ENCODE results near the gene CRLF3. TPM values are rescaled to one million over a fixed set of nuclear protein-coding genes. Genes with fewer than 3 reads are reported as not detected.

CRLF3 gene
- total and polyA plus RNA-seq, 10 of the 15 experiments (the other 5 are each of a cell fraction or from before 2014, with no cell fraction given) = 10.0 to 39.2 (median 26.7) TPM

DNA sequence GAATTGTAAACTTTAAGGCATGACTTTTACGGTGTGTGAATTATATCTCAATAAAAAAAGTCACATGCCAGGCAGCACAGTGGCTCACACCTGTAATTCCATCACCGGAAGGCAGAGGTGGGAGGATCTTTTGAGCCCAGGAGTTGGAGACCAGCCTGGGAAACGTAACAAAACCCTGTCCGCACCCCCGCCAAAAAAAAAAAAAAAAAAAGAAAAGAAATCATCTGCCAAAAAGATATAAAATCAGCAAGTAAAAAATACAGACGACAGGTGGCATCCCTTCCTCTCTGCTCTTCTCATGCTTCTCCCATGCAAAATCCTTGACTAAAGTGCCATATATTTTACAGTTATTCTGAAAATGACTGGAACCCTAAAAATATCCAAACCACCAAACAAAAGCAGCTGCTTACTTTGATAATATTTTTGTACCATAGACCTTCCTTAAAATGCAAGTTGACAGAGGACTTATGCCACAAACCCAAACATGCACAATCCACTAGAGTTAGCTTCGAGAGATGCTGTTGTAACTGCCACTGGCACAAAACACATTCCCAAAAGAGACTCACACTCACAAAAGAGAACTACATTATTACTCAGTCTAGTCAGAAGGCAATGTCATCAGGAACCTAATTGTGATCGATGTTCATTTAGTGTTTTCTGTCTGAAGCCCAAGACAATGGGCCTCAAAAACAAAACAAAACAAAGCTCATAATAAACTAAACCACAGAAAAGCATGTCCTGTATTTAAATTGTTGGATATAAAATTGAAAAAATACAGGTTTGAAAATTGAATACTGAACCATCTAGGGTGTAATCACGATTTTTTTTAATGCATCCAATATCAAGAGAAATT, 2.4 kb downstream of the CRLF3 start (continued):
- TF ChIP-seq EZH2 (IDR thresholded peaks at IDR 0.05; ENCODE audit: borderline replicate concordance, control insufficient read depth, low read depth, low read length) = no peak
- TF ChIP-seq POLR2A (IDR thresholded peaks at IDR 0.05; ENCODE audit: low read depth, low read length) = no peak
- TF ChIP-seq YY1 (IDR thresholded peaks at IDR 0.05; ENCODE audit: low read depth, low read length) = no peak
- TF ChIP-seq, protein P1, sequence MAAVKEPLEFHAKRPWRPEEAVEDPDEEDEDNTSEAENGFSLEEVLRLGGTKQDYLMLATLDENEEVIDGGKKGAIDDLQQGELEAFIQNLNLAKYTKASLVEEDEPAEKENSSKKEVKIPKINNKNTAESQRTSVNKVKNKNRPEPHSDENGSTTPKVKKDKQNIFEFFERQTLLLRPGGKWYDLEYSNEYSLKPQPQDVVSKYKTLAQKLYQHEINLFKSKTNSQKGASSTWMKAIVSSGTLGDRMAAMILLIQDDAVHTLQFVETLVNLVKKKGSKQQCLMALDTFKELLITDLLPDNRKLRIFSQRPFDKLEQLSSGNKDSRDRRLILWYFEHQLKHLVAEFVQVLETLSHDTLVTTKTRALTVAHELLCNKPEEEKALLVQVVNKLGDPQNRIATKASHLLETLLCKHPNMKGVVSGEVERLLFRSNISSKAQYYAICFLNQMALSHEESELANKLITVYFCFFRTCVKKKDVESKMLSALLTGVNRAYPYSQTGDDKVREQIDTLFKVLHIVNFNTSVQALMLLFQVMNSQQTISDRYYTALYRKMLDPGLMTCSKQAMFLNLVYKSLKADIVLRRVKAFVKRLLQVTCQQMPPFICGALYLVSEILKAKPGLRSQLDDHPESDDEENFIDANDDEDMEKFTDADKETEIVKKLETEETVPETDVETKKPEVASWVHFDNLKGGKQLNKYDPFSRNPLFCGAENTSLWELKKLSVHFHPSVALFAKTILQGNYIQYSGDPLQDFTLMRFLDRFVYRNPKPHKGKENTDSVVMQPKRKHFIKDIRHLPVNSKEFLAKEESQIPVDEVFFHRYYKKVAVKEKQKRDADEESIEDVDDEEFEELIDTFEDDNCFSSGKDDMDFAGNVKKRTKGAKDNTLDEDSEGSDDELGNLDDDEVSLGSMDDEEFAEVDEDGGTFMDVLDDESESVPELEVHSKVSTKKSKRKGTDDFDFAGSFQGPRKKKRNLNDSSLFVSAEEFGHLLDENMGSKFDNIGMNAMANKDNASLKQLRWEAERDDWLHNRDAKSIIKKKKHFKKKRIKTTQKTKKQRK (IDR thresholded peaks at IDR 0.05; ENCODE audit: low read depth, low read length) = no peak

DNA sequence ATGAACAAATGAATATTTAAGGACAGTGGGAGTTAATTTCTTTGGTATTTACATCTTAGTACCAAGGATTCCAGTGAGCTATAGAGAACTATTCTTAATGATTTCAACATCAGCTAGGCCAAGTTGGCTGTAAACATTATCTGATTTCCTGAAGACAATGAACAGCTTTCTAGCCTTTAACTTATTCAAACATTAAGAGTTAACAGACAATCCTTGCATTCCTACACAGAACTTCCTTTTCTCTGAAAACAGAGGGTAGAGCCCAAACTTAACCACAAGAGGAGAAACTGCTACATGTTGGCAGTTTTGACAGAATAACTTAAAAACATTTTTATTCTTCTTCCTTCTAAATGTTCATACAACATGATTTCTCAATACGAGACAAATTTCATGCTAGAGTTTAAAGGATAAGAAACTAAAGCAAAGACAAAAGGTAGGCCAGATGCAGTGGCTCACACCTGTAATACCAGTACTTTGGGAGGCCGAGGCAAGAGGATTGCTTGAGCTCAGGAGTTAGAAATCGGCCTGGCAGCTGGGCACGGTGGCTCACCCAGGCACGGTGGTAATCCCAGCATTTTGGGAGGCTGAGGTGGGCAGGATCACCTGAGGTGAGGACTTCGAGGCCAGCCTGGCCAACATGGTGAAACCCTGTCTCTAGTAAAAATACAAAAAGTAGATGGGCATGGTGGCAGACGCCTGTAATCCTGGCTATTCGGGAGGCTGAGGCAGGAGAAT, 4.4 kb downstream of the CRLF3 start:
- in situ Hi-C loops (cut with MboI) (no loop called here), intact Hi-C loops (cut with micrococcal nuclease; ENCODE audit: unreplicated experiment) (loop anchor here (5.0 kb wide), 1 partner anchor 152 kb away; the partner anchor contains the start of gene RNF135)
- Histone ChIP-seq H3K36me3 (ENCODE audit: control insufficient read depth in 2 of 2, insufficient read depth in 2 of 2, low read length in 1 of 2) (peaks cover 0 to 4% of the 10 kb centered on the region in 2 experiments; a peak in 1 of 4 replicates), H4K20me1 (ENCODE audit: control insufficient read depth, insufficient read depth) (no peaks in the 10 kb centered on the region), H3K27me3 (replicated peaks in 1 of 2; ENCODE audit: control insufficient read depth in 2 of 2, insufficient read depth in 2 of 2, low read length in 1 of 2) (no peaks in the 10 kb centered on the region), H3K79me2 (ENCODE audit: control insufficient read depth, insufficient read depth, low read length) (peaks cover 75% of the 10 kb centered on the region), H3K4me2 (ENCODE audit: control insufficient read depth, insufficient read depth) (peak overlapping the region; percentile 75), H3K9me3 (replicated peaks; ENCODE audit: control insufficient read depth, insufficient read depth, low read length) (no peaks in the 10 kb centered on the region), H3K27ac (ENCODE audit: control insufficient read depth, insufficient read depth) (peak overlapping the region; percentile 43), H3K4me1 (ENCODE audit: control insufficient read depth, insufficient read depth, low read length) (peaks cover 18% of the 10 kb centered on the region), H2AFZ (ENCODE audit: control insufficient read depth, low read depth, low read length) (no peak overlapping the region; the same call in 1 of the 2 replicates), H3K4me3 (peak overlapping the region; percentile 21; the same call in 1 of the 2 replicates), H3K9ac (ENCODE audit: control insufficient read depth, insufficient read depth, low read length) (no peak overlapping the region)
- DNase-seq (ENCODE audit: low read depth, low spot score) (no peak), ATAC-seq (no peak), FAIRE-seq (no peak)
- RAD21 ChIA-PET (ENCODE audit: unreplicated experiment) = interaction anchor here (1.5 to 3.2 kb wide), 2 partner anchors 11 to 14 kb away, joined by 6 to 19 read pairs; no protein-coding TSS in a partner anchor
- POLR2A ChIA-PET = interaction anchor here (0.6 to 3.7 kb wide), 4 partner anchors 11 to 131 kb away, joined by 3 to 32 read pairs (median 6); no protein-coding TSS in a partner anchor
- SMC1A ChIA-PET (ENCODE audit: uncharacterized antibody, unreplicated experiment) = interaction anchor here (0.6 to 3.5 kb wide), 4 partner anchors 9 to 152 kb away, joined by 3 to 43 read pairs (median 10); partner anchors contain the start of gene ATAD5
- WGBS (ENCODE audit: insufficient coverage, insufficient replicate concordance, low lambda C conversion rate, missing lambda C conversion rate) = 97% methylated on average over 8 of the region's 8 CpGs
- BruUV-seq (replicated peaks) = no TSS peak
- CTCF ChIA-PET = interaction anchor here (9.3 kb wide), 1 partner anchor 13 kb away, joined by 145 read pairs; no protein-coding TSS in a partner anchor
- TF ChIP-seq IKZF2 (IDR thresholded peaks at IDR 0.05) (no peak), NR2C2 (IDR thresholded peaks at IDR 0.05; ENCODE audit: borderline replicate concordance, control insufficient read depth, insufficient read length, low read depth) (no peak), TBL1XR1 (IDR thresholded peaks at IDR 0.05; ENCODE audit: low read depth, low read length) (no peak), TCF7 (IDR thresholded peaks at IDR 0.05; ENCODE audit: borderline replicate concordance) (no peak)
- TF ChIP-seq, protein P2, sequence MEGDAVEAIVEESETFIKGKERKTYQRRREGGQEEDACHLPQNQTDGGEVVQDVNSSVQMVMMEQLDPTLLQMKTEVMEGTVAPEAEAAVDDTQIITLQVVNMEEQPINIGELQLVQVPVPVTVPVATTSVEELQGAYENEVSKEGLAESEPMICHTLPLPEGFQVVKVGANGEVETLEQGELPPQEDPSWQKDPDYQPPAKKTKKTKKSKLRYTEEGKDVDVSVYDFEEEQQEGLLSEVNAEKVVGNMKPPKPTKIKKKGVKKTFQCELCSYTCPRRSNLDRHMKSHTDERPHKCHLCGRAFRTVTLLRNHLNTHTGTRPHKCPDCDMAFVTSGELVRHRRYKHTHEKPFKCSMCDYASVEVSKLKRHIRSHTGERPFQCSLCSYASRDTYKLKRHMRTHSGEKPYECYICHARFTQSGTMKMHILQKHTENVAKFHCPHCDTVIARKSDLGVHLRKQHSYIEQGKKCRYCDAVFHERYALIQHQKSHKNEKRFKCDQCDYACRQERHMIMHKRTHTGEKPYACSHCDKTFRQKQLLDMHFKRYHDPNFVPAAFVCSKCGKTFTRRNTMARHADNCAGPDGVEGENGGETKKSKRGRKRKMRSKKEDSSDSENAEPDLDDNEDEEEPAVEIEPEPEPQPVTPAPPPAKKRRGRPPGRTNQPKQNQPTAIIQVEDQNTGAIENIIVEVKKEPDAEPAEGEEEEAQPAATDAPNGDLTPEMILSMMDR (IDR thresholded peaks at IDR 0.05 in 2 of 3, conservative IDR thresholded peaks at IDR 0.05 in 1 of 3; ENCODE audit: control insufficient read depth in 2 of 3, extremely low read depth in 1 of 3, insufficient read depth in 1 of 3, low read depth in 3 of 3, low read length in 3 of 3) = no peak
- TF ChIP-seq, protein P3, sequence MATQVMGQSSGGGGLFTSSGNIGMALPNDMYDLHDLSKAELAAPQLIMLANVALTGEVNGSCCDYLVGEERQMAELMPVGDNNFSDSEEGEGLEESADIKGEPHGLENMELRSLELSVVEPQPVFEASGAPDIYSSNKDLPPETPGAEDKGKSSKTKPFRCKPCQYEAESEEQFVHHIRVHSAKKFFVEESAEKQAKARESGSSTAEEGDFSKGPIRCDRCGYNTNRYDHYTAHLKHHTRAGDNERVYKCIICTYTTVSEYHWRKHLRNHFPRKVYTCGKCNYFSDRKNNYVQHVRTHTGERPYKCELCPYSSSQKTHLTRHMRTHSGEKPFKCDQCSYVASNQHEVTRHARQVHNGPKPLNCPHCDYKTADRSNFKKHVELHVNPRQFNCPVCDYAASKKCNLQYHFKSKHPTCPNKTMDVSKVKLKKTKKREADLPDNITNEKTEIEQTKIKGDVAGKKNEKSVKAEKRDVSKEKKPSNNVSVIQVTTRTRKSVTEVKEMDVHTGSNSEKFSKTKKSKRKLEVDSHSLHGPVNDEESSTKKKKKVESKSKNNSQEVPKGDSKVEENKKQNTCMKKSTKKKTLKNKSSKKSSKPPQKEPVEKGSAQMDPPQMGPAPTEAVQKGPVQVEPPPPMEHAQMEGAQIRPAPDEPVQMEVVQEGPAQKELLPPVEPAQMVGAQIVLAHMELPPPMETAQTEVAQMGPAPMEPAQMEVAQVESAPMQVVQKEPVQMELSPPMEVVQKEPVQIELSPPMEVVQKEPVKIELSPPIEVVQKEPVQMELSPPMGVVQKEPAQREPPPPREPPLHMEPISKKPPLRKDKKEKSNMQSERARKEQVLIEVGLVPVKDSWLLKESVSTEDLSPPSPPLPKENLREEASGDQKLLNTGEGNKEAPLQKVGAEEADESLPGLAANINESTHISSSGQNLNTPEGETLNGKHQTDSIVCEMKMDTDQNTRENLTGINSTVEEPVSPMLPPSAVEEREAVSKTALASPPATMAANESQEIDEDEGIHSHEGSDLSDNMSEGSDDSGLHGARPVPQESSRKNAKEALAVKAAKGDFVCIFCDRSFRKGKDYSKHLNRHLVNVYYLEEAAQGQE (IDR thresholded peaks at IDR 0.05; ENCODE audit: low read depth, low read length) = no peak

Data from GM12878 (cell line).